WTC11 (cell line): Measurements from ENCODE around the gene ARID4B. TPM values are rescaled to one million over a fixed set of nuclear protein-coding genes. Genes with fewer than 3 reads are reported as not detected.

ENCODE experiments used
- ATAC-seq: fragments of 200-7000 bp; cut with Tn5 transposase; 2 replicates; pipeline ENCODE4 v1.10.0; 2021; ENCODE audit warnings: mild to moderate bottlenecking, moderate library complexity
- CTCF ChIA-PET: fragments of 300-600 bp; sonication (Branson Sonifier 250); formaldehyde crosslinking; loops from one replicate; lab custom pipeline; 2021; ENCODE audit warnings: antibody characterized with exemption; lab: Charles Lee
- POLR2A ChIA-PET: fragments of 350-600 bp; sonication (Branson Sonifier 250); formaldehyde crosslinking; loops from one replicate; lab custom pipeline; 2021; ENCODE audit warnings: antibody characterized with exemption; lab: Charles Lee
- DNase-seq: peaks from one replicate; pipeline ENCODE4 v3.0.0; 2021; ENCODE audit warnings: low spot score
- H3K27ac Mint-ChIP-seq: 2 replicates; pipeline ENCODE4 v1.8.0; 2021; ENCODE audit warnings: mixed read lengths
- H3K27me3 Mint-ChIP-seq: 2 replicates; pipeline ENCODE4 v1.8.0; 2021; ENCODE audit warnings: low read depth, mild to moderate bottlenecking, moderate library complexity, mixed read lengths
- H3K36me3 Mint-ChIP-seq: 2 replicates; pipeline ENCODE4 v1.8.0; 2021; ENCODE audit warnings: mixed read lengths
- H3K4me1 Mint-ChIP-seq: 2 replicates; pipeline ENCODE4 v1.8.0; 2022; ENCODE audit warnings: mixed read lengths
- H3K4me3 Mint-ChIP-seq: 2 replicates; pipeline ENCODE4 v1.8.0; 2021; ENCODE audit warnings: mild to moderate bottlenecking, moderate library complexity, mixed read lengths
- H3K9me3 Mint-ChIP-seq: 2 replicates; pipeline ENCODE4 v1.8.0; 2021; ENCODE audit warnings: mixed read lengths
- AFF4 ChIP-seq: sonication (generic); formaldehyde crosslinking; IDR thresholded peaks from 2 replicates; pipeline ENCODE4 v1.8.1; 2023; ENCODE audit warnings: mild to moderate bottlenecking, missing genetic modification reagents, borderline replicate concordance
- CBFB ChIP-seq: sonication (generic); formaldehyde crosslinking; IDR thresholded peaks from 2 replicates; pipeline ENCODE4 v1.8.1; 2022; ENCODE audit warnings: mild to moderate bottlenecking, low read depth, missing genetic modification reagents
- CDX4 ChIP-seq: fragments of 250-450 bp; sonication (Bioruptor Pico); IDR thresholded peaks from 2 replicates; pipeline ENCODE4 v1.9.0; 2021; ENCODE audit warnings: moderate library complexity, mild to moderate bottlenecking, inconsistent platforms, borderline replicate concordance
- E2F1 ChIP-seq: sonication (generic); formaldehyde crosslinking; IDR thresholded peaks from 2 replicates; pipeline ENCODE4 v1.8.0; 2022; ENCODE audit warnings: mild to moderate bottlenecking, missing genetic modification reagents
- MYBL2 ChIP-seq: sonication (generic); formaldehyde crosslinking; IDR thresholded peaks from 2 replicates; pipeline ENCODE4 v1.8.1; 2023; ENCODE audit warnings: mild to moderate bottlenecking, moderate library complexity, missing genetic modification reagents
- SOX15 ChIP-seq: fragments of 250-450 bp; sonication (Bioruptor Pico); IDR thresholded peaks from 2 replicates; pipeline ENCODE4 v1.9.0; 2021; ENCODE audit warnings: mild to moderate bottlenecking
- SP1 ChIP-seq: sonication (generic); formaldehyde crosslinking; conservative IDR thresholded peaks from 2 replicates; pipeline ENCODE4 v1.8.1; 2022; ENCODE audit warnings: missing genetic modification reagents
- STAT6 ChIP-seq: sonication (generic); formaldehyde crosslinking; conservative IDR thresholded peaks from 2 replicates; pipeline ENCODE4 v1.8.1; 2023; ENCODE audit warnings: mild to moderate bottlenecking, low read depth, missing genetic modification reagents, moderate library complexity
- USF2 ChIP-seq: sonication (generic); formaldehyde crosslinking; IDR thresholded peaks from 2 replicates; pipeline ENCODE4 v1.8.1; 2023; ENCODE audit warnings: mild to moderate bottlenecking, missing genetic modification reagents, moderate library complexity
- total RNA-seq: library from RNA; stranded (reverse); gene quantifications from 3 replicates; pipeline ENCODE4 v1.2.3, GENCODE V29; 2021
- TF ChIP-seq, protein P1 (sequence below): sonication (generic); formaldehyde crosslinking; IDR thresholded peaks from 2 replicates; pipeline ENCODE4 v1.8.0; 2023; ENCODE audit warnings: missing genetic modification reagents, mild to moderate bottlenecking, borderline replicate concordance
- TF ChIP-seq, protein P2 (sequence below): sonication (generic); formaldehyde crosslinking; IDR thresholded peaks from 2 replicates; pipeline ENCODE4 v1.8.1; 2023; ENCODE audit warnings: mild to moderate bottlenecking, missing genetic modification reagents
- TF ChIP-seq, protein P3 (sequence below): sonication (generic); formaldehyde crosslinking; IDR thresholded peaks from 2 replicates; pipeline ENCODE4 v1.8.1; 2022; ENCODE audit warnings: missing genetic modification reagents, borderline replicate concordance
- TF ChIP-seq, protein P4 (sequence below): sonication (generic); formaldehyde crosslinking; IDR thresholded peaks from 2 replicates; pipeline ENCODE4 v1.8.0; 2022; ENCODE audit warnings: mild to moderate bottlenecking, missing genetic modification reagents

Gene ARID4B
- total RNA-seq, 1 experiment from 2014 or later = 35.7 TPM

GRCh38 chr1:235205687-235206086, 122.3 kb downstream of the ARID4B start (continued):
- TF ChIP-seq, protein P1, sequence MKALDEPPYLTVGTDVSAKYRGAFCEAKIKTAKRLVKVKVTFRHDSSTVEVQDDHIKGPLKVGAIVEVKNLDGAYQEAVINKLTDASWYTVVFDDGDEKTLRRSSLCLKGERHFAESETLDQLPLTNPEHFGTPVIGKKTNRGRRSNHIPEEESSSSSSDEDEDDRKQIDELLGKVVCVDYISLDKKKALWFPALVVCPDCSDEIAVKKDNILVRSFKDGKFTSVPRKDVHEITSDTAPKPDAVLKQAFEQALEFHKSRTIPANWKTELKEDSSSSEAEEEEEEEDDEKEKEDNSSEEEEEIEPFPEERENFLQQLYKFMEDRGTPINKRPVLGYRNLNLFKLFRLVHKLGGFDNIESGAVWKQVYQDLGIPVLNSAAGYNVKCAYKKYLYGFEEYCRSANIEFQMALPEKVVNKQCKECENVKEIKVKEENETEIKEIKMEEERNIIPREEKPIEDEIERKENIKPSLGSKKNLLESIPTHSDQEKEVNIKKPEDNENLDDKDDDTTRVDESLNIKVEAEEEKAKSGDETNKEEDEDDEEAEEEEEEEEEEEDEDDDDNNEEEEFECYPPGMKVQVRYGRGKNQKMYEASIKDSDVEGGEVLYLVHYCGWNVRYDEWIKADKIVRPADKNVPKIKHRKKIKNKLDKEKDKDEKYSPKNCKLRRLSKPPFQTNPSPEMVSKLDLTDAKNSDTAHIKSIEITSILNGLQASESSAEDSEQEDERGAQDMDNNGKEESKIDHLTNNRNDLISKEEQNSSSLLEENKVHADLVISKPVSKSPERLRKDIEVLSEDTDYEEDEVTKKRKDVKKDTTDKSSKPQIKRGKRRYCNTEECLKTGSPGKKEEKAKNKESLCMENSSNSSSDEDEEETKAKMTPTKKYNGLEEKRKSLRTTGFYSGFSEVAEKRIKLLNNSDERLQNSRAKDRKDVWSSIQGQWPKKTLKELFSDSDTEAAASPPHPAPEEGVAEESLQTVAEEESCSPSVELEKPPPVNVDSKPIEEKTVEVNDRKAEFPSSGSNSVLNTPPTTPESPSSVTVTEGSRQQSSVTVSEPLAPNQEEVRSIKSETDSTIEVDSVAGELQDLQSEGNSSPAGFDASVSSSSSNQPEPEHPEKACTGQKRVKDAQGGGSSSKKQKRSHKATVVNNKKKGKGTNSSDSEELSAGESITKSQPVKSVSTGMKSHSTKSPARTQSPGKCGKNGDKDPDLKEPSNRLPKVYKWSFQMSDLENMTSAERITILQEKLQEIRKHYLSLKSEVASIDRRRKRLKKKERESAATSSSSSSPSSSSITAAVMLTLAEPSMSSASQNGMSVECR (CRISPR knock-in tag) = no peak

DNA sequence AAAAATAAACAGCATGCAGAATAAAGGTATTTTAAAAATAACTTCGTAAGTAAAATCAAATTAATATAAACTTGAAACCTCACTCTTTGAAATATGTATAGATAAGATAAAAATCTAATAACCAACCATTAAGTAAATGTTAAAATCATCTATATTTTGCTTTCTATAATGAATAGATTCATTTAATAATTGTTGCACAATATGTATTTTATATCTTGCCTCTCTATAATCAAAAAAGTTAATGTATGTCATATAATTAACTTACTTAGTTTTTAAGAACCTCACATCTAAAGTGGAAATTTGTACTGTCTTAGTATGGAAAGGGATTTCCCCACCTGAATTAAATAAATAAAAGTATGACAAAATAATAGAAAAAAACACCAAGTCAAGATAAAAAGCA, 124.6 kb downstream of the ARID4B start:
- no peak for DNase-seq
- Mint-ChIP-seq H3K27me3 (no peaks in the 10 kb centered on the region), H3K27ac (no peak overlapping the region), H3K9me3 (no peaks in the 10 kb centered on the region), H3K36me3 (peaks cover 5% of the 10 kb centered on the region; the same call in 1 of the 2 replicates), H3K4me3 (no peak overlapping the region), H3K4me1 (peaks cover 26% of the 10 kb centered on the region)
- no peak for ATAC-seq
- CTCF ChIA-PET = no interaction called here
- POLR2A ChIA-PET = no interaction called here
- TF ChIP-seq, protein P2, sequence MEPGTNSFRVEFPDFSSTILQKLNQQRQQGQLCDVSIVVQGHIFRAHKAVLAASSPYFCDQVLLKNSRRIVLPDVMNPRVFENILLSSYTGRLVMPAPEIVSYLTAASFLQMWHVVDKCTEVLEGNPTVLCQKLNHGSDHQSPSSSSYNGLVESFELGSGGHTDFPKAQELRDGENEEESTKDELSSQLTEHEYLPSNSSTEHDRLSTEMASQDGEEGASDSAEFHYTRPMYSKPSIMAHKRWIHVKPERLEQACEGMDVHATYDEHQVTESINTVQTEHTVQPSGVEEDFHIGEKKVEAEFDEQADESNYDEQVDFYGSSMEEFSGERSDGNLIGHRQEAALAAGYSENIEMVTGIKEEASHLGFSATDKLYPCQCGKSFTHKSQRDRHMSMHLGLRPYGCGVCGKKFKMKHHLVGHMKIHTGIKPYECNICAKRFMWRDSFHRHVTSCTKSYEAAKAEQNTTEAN (CRISPR knock-in tag) = no peak
- TF ChIP-seq CDX4 (CRISPR knock-in tag) = no peak
- TF ChIP-seq SOX15 = no peak
- no peak for TF ChIP-seq MYBL2 (CRISPR knock-in tag)
- TF ChIP-seq SP1 (CRISPR knock-in tag) = no peak
- TF ChIP-seq AFF4 (CRISPR knock-in tag) = no peak
- TF ChIP-seq USF2 (CRISPR knock-in tag) = no peak
- TF ChIP-seq STAT6 (CRISPR knock-in tag) = no peak
- no peak for TF ChIP-seq CBFB (CRISPR knock-in tag)
- TF ChIP-seq, protein P3, sequence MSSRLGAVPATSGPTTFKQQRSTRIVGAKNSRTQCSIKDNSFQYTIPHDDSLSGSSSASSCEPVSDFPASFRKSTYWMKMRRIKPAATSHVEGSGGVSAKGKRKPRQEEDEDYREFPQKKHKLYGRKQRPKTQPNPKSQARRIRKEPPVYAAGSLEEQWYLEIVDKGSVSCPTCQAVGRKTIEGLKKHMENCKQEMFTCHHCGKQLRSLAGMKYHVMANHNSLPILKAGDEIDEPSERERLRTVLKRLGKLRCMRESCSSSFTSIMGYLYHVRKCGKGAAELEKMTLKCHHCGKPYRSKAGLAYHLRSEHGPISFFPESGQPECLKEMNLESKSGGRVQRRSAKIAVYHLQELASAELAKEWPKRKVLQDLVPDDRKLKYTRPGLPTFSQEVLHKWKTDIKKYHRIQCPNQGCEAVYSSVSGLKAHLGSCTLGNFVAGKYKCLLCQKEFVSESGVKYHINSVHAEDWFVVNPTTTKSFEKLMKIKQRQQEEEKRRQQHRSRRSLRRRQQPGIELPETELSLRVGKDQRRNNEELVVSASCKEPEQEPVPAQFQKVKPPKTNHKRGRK (CRISPR knock-in tag) = no peak
- no peak for TF ChIP-seq E2F1 (CRISPR knock-in tag)
- TF ChIP-seq, protein P4, sequence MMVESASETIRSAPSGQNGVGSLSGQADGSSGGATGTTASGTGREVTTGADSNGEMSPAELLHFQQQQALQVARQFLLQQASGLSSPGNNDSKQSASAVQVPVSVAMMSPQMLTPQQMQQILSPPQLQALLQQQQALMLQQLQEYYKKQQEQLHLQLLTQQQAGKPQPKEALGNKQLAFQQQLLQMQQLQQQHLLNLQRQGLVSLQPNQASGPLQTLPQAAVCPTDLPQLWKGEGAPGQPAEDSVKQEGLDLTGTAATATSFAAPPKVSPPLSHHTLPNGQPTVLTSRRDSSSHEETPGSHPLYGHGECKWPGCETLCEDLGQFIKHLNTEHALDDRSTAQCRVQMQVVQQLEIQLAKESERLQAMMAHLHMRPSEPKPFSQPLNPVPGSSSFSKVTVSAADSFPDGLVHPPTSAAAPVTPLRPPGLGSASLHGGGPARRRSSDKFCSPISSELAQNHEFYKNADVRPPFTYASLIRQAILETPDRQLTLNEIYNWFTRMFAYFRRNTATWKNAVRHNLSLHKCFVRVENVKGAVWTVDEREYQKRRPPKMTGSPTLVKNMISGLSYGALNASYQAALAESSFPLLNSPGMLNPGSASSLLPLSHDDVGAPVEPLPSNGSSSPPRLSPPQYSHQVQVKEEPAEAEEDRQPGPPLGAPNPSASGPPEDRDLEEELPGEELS = no peak
